Sigmoid colon (tissue), 3 donors: ENCODE measurements around the gene B4GALNT1.

Experiments
- CTCF ChIP-seq, 4 experiments: fragments of 450-650 bp in 3 of 4; fragments of 200-600 bp in 1 of 4; IDR thresholded peaks; one replicate each; pipeline ENCODE4 v1.5.1; 2016 to 2019; ENCODE audit warnings: antibody characterized with exemption in 4 of 4, mild to moderate bottlenecking in 3 of 4, moderate library complexity in 2 of 4
- POLR2A ChIP-seq, 2 donors: fragments of 450-650 bp; IDR thresholded peaks; one replicate each; pipeline ENCODE4 v1.6.1; 2016; ENCODE audit warnings: antibody characterized with exemption in 2 of 2, mild to moderate bottlenecking in 2 of 2, moderate library complexity in 2 of 2

GRCh38 chr12:57579677-57580465 lies 53.1 kb downstream of the B4GALNT1 start:
- no peak for TF ChIP-seq CTCF (IDR thresholded peaks at IDR 0.05)
- TF ChIP-seq POLR2A (IDR thresholded peaks at IDR 0.05) = no peak
